ENCODE results near the gene VMP1.
"Not testable (repeated sequence)": the region's sequence is repeated elsewhere in the genome, so short reads cannot be mapped to it uniquely, and the experiment has no call there.

The VMP1 gene

DNA sequence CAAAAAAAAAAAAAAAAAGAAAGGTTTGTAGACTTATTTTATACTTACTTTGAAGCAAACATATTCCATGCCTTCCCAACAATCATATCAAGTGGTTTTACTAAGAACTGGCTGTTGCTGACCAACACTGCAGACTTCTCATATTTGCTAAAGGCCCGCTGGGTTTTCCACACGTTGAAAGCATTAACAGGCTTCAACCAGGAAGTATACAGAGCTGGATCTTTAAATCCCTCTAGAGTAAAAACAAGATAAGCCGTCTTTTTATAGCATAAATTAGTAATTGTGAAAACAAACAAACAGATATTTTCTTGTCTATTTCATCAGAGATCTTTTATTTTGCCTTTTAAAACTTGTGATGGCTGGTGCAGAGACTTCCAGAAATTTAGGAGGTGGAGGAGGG is 156.2 kb downstream of the VMP1 start:
- DNase-seq (ENCODE audit: low read depth): no peak

GRCh38 chr17:59869941-59870218 is 162.4 kb downstream of the VMP1 start:
- no peak for DNase-seq (ENCODE audit: low read depth)

GRCh38 chr17:59870482-59870881 is 163.0 kb downstream of the VMP1 start:
- DNase-seq (ENCODE audit: low read depth): no peak

- no peak for DNase-seq (ENCODE audit: low read depth)
These were observed 164.9 kb downstream of the VMP1 start for GRCh38 chr17:59872351-59872750.

- DNase-seq (ENCODE audit: low read depth): not testable (repeated sequence)
These were observed 166.0 kb downstream of the VMP1 start for GRCh38 chr17:59873414-59873813.

GRCh38 chr17:59874376-59874775 is 166.9 kb downstream of the VMP1 start:
- no peak for DNase-seq (ENCODE audit: low read depth)

DNA sequence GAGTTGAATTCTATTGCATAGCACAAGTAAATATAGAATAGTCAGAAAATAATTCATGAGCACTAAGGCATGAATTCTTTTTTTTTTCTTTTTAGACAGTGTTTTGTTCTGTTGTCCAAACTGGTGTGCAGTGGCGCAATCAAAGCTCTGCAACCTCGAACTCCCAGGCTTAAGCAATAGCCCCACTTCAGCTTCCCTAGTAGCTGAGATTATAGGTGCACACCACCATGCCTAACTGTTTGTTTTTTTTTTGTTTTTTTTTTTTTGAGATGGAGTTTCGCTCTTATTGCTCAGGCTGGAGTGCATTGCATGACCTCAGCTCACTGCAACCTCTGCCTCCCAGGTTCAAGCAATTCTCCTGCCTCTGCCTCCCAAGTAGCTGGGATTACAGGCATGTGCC is 168.7 kb downstream of the VMP1 start:
- DNase-seq (ENCODE audit: low read depth): no peak

DNA sequence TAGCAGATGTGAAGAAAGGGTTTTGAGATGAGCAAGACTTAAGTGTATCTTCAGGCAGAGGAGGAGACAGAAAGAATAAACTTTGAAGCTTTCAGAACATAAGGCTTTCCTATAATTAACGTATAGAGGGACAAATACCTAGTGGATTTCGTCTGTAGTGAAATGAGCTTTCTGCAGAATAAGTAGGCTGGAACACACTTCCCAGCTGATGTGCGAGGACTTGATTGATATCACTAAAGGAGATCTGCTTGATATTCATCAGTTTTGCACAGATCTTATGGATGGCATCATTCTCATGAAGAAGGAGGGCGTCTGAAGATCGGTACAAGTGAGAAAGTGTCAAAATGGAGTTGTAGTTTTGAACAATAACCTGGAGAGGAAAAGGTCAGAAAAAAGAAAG is 170.5 kb downstream of the VMP1 start:
- DNase-seq (ENCODE audit: low read depth): no peak

DNA sequence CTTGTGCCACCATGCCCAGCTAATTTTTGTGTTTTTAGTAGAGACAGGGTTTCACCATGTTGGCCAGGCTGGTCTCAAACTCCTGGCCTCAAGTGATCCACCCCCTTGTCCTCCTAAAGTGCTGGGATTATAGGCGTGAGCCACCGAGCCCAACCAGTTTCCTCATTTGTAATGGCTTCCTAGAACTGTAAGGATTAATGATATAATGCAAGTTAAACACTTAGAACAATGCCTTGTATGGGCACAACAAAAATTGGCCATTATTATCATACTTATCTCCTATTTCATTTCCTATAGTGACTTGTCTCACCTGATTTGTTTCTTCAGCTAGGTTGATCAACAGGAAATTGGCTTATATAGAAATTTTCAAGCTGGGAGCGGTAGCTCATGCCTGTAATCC is 171.2 kb downstream of the VMP1 start:
- no peak for DNase-seq (ENCODE audit: low read depth)

DNA sequence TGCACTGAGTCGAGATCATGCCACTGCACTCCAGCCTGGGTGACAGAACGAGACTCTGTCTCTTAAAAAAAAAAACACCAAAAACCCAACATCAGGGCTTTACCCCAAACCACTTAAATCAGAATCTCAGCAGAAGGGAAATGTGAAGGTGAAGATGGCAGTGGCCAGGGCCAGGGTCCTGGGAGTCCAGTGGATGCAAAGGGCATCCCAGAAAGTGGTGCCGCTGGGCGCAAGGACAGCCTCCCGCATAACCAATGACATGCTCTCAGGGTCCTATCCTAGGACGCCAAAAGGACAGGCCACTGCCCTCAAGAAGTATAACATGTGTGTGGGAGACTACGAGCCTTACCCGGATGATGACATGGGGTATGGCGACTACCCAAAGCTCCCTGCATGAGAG is 177.4 kb downstream of the VMP1 start:
- DNase-seq (ENCODE audit: low read depth): no peak

DNA sequence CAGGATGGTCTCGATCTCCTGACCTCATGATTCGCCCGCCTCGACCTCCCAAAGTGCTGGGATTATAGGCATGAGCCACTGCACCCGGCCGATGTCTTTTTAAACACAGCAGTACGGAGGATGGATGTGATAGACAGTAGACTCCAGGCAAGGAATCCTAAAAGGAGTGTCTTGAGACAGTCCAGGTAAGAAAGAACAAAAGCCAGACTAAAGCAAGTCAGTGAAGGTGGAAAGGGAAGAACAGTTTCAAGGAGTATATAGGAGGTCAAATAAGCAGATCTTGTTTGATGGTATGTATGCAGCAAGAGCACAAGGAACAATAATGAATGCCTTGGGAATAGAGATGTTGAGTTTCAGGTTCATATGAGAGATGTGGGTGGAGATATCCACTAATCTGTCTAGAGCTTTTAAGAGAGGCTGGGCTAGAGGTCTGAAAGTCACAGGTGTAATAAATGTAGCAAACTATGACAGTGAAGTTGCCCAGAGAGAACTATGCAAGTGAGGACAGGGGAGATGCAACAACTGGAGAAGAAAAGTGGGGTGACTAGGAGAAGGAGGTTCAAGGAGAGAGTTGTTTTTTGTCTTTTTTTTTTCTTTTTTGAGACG is 180.8 kb downstream of the VMP1 start:
- no peak for DNase-seq (ENCODE audit: low read depth)

GRCh38 chr17:59890720-59891119 is 183.3 kb downstream of the VMP1 start:
- no peak for DNase-seq (ENCODE audit: low read depth)

Data from HS-27A (cell line).